HG03064 (cell line): Measurements from ENCODE around the gene IL27RA.

ENCODE experiments used
- ATAC-seq: cut with Tn5 transposase; IDR thresholded peaks from one replicate; pipeline ENCODE4 v1.9.1; 2021; ENCODE audit warnings: low read depth; ENCODE audit not compliant: unreplicated experiment

IL27RA gene

GRCh38 chr19:14056741-14057356 is 25.3 kb downstream of the IL27RA start:
- no peak for ATAC-seq

- ATAC-seq: no peak
These were observed 26.9 kb downstream of the IL27RA start for GRCh38 chr19:14058182-14059092.

- ATAC-seq: no peak
These were observed 27.5 kb downstream of the IL27RA start for GRCh38 chr19:14059093-14059480.

- ATAC-seq: no peak
These were observed 28.1 kb downstream of the IL27RA start for GRCh38 chr19:14059652-14060155.

- ATAC-seq: no peak
These were observed 29.7 kb downstream of the IL27RA start for GRCh38 chr19:14061081-14061749.

GRCh38 chr19:14061751-14062557 is 30.4 kb downstream of the IL27RA start, which contains the start of gene PALM3:
PALM3 (minus strand) TSS chr19:14062076; CDS start chr19:14061980, 96 bp downstream.
- no peak for ATAC-seq

GRCh38 chr19:14062558-14062855 is 30.9 kb downstream of the IL27RA start:
- no peak for ATAC-seq

GRCh38 chr19:14063105-14063504 is 31.5 kb downstream of the IL27RA start:
- no peak for ATAC-seq

GRCh38 chr19:14066134-14066533 is 34.6 kb downstream of the IL27RA start:
- no peak for ATAC-seq

- no peak for ATAC-seq
These were observed 38.9 kb downstream of the IL27RA start for GRCh38 chr19:14070268-14071050.

GRCh38 chr19:14072535-14073260 is 41.1 kb downstream of the IL27RA start, which contains the start of gene MISP3:
MISP3 (plus strand) TSS chr19:14072786; CDS start chr19:14073310, 524 bp downstream.
- peak; percentile 18 for ATAC-seq

- ATAC-seq: peak; percentile 47
These were observed 41.8 kb downstream of the IL27RA start for GRCh38 chr19:14073261-14073924.

GRCh38 chr19:14073925-14074838 is 42.6 kb downstream of the IL27RA start:
- no peak for ATAC-seq

- no peak for ATAC-seq
These were observed 46.8 kb downstream of the IL27RA start for GRCh38 chr19:14078411-14078810.

- peak; percentile 73 for ATAC-seq
These were observed 49.6 kb downstream of the IL27RA start for GRCh38 chr19:14080887-14081796.
